Left kidney (tissue), 2 donors: Measurements from ENCODE around the gene AACS. TPM values are rescaled to one million over a fixed set of nuclear protein-coding genes. Genes with fewer than 3 reads are reported as not detected.

Experiments
- DNase-seq: peaks from one replicate; pipeline ENCODE4 v3.0.0-alpha.2; 2013
- polyA plus RNA-seq: library from polyadenylated mRNA; unstranded; fragments of 120-200 nt; gene quantifications from one replicate; pipeline ENCODE4 v1.2.1, GENCODE V29; 2013; ENCODE audit not compliant: insufficient read length

Gene AACS
- polyA plus RNA-seq, 1 donor, result 23.3 TPM

DNA sequence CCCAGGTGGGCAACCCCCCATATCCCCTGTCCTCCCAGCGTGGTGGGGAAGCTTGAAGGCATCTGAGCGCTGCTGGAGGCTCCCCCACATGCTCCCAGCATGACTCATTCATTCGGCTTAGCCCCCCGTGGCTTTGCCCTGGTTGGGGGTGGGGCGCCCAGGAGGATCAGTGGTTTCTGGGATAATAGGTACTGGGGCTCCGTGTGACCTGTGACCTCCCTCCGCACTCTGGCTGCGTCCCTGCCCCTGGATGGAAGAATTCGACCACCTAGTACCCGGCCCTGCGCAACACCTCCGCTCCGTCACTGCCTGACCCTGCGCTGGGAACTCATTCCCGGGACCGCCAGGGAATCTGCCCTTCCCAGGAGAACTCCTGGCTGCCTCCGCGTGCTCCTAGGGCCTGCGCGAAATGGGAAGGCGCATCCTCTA is 120.1 kb downstream of the AACS start:
- DNase-seq, result no peak

DNA sequence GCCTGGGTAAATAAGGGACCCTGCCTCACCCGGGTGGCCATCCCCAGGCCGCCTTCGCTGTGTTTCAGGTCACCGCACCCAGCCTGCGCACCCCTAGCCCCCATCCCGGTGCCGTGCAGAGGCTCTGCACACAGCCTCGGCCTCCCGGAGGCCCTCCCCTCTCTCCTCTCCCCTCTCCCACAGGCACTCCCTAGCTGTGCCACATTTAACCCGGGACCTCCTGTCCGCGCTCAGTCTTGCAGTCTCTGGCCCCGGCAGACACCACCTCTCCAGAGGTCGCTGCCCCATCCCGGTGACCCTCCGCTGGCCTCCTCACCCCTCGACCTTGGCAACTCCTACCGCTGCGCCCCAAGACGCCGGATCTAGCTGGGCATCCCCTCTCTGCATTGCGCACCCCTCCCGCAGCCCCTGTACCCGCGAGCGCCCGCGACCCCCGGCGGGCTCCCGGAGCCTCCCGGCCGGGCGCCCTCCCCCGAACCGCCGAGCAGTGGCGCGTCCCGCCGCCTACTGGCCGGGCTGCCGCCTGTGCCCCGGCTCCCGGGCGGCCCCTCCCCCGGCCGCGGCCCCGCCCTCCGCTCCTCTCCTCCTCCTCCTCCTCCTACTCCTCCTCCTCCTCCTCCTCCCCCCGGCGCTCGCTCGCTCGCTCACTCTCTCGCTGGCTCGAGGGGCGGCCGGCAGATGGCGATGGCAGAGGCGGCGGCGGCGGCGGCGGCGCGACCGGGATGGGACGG is 120.7 kb downstream of the AACS start, which contains the start of gene TMEM132B:
TMEM132B (plus strand) TSS at position 647 of the 731 bp plus-strand sequence.
- DNase-seq, result peak; percentile 79

DNA sequence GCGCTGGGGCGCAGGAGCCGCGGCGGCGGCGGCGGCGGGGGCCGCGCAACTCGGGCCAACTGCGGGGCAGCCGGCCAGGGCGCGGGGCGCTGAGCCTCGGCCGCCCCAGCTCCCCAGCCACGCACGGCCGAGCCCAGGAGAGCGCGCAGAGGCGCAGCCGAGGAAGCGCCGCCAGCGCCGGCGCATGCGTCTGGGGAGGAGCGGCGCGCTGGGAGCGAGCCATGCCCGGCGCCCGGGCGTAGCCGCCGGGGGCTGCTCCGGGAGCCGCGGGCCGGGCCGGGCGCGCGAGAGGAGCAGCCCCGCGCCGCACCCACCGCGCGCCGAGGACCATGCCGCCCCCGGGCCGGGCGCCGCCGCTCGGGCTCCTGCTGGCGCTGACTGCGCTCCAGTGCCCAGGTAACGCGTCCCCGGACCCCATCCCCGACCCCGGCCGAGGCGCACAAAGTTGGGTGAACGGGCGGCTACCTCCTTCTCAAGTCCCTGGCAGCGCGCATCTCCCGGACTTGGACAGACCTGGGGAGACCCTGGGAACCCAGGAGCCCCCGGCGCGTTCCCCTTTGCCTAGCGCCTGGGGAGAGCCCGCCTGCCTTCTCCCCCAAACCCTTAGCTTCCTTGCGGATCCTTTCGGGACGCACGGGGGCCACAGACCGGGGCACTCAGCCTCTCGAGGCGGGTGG is 121.4 kb downstream of the AACS start:
- no peak for DNase-seq

DNA sequence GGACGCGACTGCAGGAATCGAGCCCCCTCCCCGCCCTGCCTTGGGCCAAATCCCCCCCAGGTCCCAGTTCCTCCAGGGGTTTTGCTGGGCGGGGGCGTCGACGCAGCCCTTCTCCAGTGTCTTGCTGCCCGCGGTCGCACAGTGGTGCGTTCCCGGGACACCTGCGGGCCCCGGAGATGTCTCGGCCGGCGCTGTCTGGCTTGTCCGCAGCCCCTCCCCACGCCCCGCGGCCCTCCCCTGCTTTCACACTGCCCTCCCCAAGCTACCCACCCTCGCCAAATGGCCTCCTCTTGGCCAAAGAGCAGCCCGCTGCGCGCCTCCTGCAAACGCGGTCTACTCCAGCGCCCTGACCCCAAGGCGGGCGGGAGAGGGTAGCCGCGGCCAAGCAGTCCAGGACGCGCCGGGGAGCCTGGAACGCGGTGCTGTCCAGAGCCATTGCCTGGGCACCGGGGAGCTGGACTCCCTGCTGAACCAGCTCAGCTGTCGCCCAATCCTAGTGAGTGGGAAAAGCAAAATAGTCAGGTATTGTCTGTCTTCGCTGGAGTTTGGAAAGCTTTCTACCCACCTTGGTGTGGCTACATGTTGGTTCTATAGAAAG is 122.0 kb downstream of the AACS start:
- no peak for DNase-seq

DNA sequence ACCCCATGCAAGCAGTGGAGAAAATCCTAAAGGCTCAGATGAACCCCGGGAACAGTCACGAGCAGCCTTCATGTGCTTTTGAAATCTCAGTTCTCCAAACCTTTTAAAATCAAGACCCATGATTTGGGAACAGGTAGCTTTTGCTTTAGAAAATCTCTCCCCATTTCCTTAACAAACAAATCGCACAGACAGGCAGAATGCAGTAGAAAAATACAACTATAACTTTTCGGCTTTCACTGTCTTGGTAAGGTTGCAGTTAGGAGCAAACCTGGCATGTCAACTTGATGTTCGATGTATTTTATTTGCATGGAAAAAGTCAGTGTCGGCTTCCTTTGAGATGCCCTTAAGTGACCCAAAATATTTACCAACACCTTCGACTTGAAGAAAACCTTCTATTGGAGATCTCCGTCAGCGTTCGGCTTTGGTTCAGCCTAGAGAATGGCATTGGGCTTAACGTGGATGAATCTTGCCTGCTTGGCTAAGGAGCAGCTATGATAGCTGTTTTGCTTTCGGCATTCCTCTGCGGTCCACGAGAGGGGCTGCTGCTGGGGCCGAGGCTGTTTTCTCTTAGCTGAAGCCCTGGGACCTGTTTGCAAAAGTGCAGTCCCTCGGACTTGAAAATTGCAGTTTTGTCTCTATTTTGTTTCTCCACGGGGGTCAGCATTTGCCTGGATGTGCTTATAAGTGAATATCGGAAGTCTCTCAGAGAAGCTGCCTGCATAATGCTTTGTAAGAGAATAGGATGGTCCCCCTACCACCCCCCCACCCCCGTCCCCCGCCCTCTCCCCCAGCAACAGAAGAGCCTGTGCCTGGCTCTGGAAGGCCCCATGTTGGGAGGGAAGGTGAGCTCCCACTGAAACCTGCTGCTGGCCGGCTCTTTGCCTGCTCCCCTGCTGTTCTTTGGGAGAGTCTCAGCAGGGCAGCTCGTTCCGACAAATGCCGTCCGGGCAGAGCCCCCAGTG is 122.8 kb downstream of the AACS start:
- DNase-seq, result no peak

DNA sequence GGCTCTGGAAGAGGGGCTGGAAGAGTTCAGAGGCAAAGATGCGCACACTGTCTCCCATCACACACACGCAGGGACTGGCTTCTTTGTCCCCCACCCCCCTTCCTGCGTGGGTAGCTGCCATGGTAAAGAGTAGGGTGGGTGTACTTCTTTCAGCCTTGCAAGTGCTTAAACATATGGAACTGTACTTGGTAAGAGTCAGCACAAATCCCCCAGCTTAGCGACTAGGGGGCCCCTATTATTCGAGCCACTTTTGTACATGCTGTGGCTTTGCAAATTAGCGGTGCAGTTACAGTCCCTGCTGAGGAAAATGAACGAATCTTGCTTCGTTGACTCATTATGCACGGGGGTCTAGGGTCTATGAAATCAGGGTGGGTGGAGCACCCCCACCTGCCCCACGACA is 123.8 kb downstream of the AACS start:
- no peak for DNase-seq

DNA sequence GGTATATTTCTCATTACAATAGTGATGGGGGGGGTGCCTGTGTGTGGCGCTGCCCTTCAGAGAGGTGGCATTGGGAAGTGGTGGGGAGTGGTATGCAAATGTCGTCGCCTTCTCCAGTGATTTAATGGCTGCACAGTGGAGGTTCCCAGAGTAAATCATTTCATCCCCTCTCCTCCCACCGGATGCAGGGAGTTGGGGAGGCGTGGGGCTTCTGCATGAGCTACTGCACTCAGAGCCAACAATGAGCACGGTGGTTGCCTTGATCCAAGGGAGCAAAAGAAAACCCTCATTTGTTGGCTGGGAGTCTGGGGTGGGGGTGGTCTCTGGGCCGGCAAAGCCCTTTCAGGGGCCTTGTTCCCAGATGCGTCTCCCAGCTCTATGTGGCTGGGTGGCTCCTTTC is 124.3 kb downstream of the AACS start:
- DNase-seq, result no peak

DNA sequence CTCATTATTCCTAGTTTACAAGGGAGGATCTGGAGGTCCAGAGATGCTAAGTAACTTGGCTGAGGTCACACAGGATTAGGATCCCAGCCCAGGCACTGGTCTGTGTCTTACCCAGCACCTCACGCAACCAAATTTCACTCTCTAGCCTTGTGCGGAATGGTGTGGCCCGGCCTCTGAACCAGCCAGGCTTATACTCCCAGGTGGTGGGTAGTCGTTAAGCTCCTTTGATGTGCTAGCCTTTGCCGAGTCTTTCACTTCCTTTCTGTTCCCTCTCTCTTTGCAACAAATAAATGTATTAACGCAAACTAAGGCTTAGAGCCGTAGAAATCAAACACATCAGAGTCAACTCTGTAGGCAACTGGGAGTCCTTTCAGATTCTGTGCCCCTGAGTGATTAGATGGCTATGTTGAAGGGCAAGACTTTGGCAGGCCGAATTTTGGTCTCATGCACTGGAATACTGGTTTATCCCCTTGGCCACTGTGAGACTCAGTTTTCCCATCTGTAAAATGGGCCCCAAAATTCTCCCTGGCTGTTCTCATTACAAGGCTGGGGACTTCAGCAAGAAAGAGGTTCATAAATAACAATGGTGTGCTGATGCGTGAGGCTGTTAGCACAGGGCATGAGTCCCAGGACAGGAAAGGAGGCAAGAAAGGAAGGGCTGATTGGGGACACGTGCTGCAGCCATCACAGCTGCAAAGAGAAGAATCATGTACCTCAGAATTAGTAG is 126.3 kb downstream of the AACS start:
- no peak for DNase-seq

DNA sequence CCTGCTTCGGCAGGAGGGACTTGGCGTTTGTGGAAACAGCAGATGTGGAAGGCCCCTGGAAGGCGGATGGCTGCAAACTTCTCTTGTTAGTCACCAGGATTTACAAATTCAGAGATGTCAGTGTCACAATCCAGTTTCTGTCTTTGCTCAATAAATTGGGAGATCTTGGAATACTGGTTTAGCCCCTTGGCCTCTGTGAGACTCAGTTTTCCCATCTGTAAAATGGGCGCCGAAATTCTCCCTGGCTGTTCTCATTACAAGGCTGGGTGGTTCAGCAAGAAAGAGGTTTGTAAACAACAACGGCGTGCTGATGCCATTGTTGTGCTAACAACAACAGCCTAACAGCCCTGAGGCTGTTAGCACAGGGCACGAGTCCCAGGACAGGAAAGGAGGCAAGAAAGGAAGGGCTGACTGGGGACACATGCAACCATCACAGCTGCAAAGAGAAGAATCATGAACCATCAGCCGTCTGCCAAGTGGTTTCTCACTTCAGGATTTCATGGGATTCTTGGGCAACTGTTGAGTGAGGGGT is 127.5 kb downstream of the AACS start:
- DNase-seq, result no peak

Other genes starting within 250 kb of the AACS start
- gene SCARB1, start 201.6 kb upstream of the AACS start, polyA plus RNA-seq, result 21.1 TPM
- 1,161 TPM for gene UBC, start 150.8 kb upstream of the AACS start, polyA plus RNA-seq
- 9.8 TPM for gene DHX37, start 76.3 kb upstream of the AACS start, polyA plus RNA-seq
- gene BRI3BP, start 71.8 kb upstream of the AACS start, polyA plus RNA-seq, result 11.2 TPM
- 2.8 TPM for gene TMEM132B, start 121.0 kb downstream of the AACS start, polyA plus RNA-seq